Hepatocyte (in vitro differentiated cells): ENCODE data around the gene BRAP.

Experiments used
- CTCF ChIP-seq: fragments of 200-600 bp; sonication (generic); IDR thresholded peaks from 2 replicates; pipeline ENCODE4 v1.5.1; 2016; ENCODE audit warnings: antibody characterized with exemption, mild to moderate bottlenecking; ENCODE audit not compliant: poor library complexity
- EZH2 ChIP-seq: fragments of 200-600 bp; sonication (generic); IDR thresholded peaks from 2 replicates; pipeline ENCODE4 v1.6.1; 2016; ENCODE audit warnings: antibody characterized with exemption, mild to moderate bottlenecking, borderline replicate concordance
- EZH2phosphoT487 ChIP-seq: fragments of 200-600 bp; sonication (generic); IDR thresholded peaks from one replicate; pipeline ENCODE4 v1.6.1; 2018; ENCODE audit warnings: antibody characterized with exemption, mild to moderate bottlenecking, low read depth, moderate library complexity; ENCODE audit not compliant: unreplicated experiment, severe bottlenecking

GRCh38 chr12:111664499-111664898 is 21.3 kb downstream of the BRAP start:
- TF ChIP-seq CTCF (no peak), EZH2 (no peak), EZH2phosphoT487 (no peak)
